ENCODE data around the gene CNTNAP2.

- TF ChIP-seq POLR2A (IDR thresholded peaks at IDR 0.05) (no peak), POLR2AphosphoS5 (IDR thresholded peaks at IDR 0.05) (no peak), CTCF (IDR thresholded peaks at IDR 0.05) (no peak)
Measured at GRCh38 chr7:148433521-148434180, 2317.1 kb downstream of the CNTNAP2 start.

Measured in stomach (tissue), 4 donors.